ENCODE measurements around the gene MVP.
"Not testable (repeated sequence)": the region's sequence is repeated elsewhere in the genome, so short reads cannot be mapped to it uniquely, and the experiment has no call there.

The MVP gene

DNA sequence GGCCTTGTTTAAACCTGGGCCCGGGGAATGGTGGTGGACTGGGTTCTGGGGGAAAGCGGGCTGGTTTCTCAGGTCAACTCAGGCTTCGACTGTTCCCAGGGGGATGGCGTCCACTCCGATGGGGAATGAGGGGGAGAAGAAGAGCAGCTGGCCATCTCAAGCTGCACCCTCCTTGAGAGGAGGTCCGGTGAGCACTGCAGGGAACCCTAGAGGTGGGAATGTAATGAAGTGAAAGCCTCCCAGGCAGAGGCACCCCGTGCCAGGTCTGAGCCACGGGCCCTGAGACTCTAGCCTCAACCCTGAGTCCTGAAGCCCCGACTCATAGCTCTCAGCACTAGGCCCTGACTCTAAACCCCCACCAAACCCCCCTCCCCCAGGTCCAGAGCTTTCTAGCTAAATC is 43.9 kb downstream of the MVP start:
- no peak overlapping the region for H3K27ac ChIP-seq (ENCODE audit: low read length)
- H3K79me2 ChIP-seq (ENCODE audit: low read length), result peaks cover 10% of the 10 kb centered on the region
- H3K27me3 ChIP-seq (ENCODE audit: low read depth, low read length), result no peaks in the 10 kb centered on the region
- no peak overlapping the region for H2AFZ ChIP-seq (ENCODE audit: low read depth, low read length)
- TF ChIP-seq, protein P1, sequence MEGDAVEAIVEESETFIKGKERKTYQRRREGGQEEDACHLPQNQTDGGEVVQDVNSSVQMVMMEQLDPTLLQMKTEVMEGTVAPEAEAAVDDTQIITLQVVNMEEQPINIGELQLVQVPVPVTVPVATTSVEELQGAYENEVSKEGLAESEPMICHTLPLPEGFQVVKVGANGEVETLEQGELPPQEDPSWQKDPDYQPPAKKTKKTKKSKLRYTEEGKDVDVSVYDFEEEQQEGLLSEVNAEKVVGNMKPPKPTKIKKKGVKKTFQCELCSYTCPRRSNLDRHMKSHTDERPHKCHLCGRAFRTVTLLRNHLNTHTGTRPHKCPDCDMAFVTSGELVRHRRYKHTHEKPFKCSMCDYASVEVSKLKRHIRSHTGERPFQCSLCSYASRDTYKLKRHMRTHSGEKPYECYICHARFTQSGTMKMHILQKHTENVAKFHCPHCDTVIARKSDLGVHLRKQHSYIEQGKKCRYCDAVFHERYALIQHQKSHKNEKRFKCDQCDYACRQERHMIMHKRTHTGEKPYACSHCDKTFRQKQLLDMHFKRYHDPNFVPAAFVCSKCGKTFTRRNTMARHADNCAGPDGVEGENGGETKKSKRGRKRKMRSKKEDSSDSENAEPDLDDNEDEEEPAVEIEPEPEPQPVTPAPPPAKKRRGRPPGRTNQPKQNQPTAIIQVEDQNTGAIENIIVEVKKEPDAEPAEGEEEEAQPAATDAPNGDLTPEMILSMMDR (IDR thresholded peaks at IDR 0.05; ENCODE audit: low read depth, low read length), result no peak
- TF ChIP-seq EZH2phosphoT487 (IDR thresholded peaks at IDR 0.05; ENCODE audit: low read depth), result no peak
- no peaks in the 10 kb centered on the region for H3K36me3 ChIP-seq (replicated peaks; ENCODE audit: low read depth, low read length)
- H3K4me2 ChIP-seq (ENCODE audit: low read length), result peak overlapping the region; percentile 98; the same call in 1 of the 2 replicates
- no peaks in the 10 kb centered on the region for H3K9me3 ChIP-seq (ENCODE audit: insufficient read depth, low read length)
- no peak overlapping the region for H3K9ac ChIP-seq (ENCODE audit: low read length)
- H4K20me1 ChIP-seq (ENCODE audit: insufficient read depth, low read length), result no peaks in the 10 kb centered on the region
- H3K4me3 ChIP-seq (ENCODE audit: low read length), result no peak overlapping the region
- peaks cover 9% of the 10 kb centered on the region for H3K4me1 ChIP-seq (ENCODE audit: low read length)

- no peak overlapping the region for H2AFZ ChIP-seq (ENCODE audit: low read depth, low read length)
- H3K9ac ChIP-seq (ENCODE audit: low read length), result no peak overlapping the region
- H3K79me2 ChIP-seq (ENCODE audit: low read length), result no peaks in the 10 kb centered on the region
- H3K27ac ChIP-seq (ENCODE audit: low read length), result no peak overlapping the region
- no peak overlapping the region for H3K4me3 ChIP-seq (ENCODE audit: low read length)
- no peaks in the 10 kb centered on the region for H4K20me1 ChIP-seq (ENCODE audit: insufficient read depth, low read length)
- H3K9me3 ChIP-seq (ENCODE audit: insufficient read depth, low read length), result no peaks in the 10 kb centered on the region
- TF ChIP-seq EZH2phosphoT487 (IDR thresholded peaks at IDR 0.05; ENCODE audit: low read depth), result no peak
- TF ChIP-seq, protein P1 (IDR thresholded peaks at IDR 0.05; ENCODE audit: low read depth, low read length), result no peak
- no peak overlapping the region for H3K4me2 ChIP-seq (ENCODE audit: low read length)
- peaks cover 3% of the 10 kb centered on the region; the same call in 1 of the 2 replicates for H3K4me1 ChIP-seq (ENCODE audit: low read length)
- H3K36me3 ChIP-seq (replicated peaks; ENCODE audit: low read depth, low read length), result no peaks in the 10 kb centered on the region
- no peaks in the 10 kb centered on the region for H3K27me3 ChIP-seq (ENCODE audit: low read depth, low read length)
Observed at GRCh38 chr16:29868396-29869009, 48.2 kb downstream of the MVP start.

DNA sequence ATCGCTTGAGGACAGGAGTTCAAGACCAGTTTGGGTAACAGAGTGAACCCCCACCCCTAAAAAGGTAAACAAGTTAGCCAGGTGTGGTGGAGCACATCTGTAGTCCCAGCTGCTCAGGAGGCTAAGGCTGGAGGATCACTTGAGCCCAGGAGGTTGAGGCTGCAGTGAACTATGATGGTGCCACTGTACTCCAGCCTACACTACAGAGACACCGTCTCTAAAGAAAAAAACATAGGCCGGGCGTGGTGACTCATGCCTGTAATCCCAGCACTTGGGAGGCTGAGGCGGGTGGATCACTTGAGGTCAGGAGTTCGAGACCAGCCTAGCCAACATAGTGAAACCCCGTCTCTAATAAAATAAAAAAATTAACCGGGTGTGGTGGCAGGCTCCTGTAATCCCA is 48.8 kb downstream of the MVP start:
- not testable (repeated sequence) for H3K4me3 ChIP-seq (ENCODE audit: low read length); H2AFZ ChIP-seq (ENCODE audit: low read depth, low read length); H3K27me3 ChIP-seq (ENCODE audit: low read depth, low read length); H3K27ac ChIP-seq (ENCODE audit: low read length); H3K4me2 ChIP-seq (ENCODE audit: low read length); H3K79me2 ChIP-seq (ENCODE audit: low read length); H3K9me3 ChIP-seq (ENCODE audit: insufficient read depth, low read length); H4K20me1 ChIP-seq (ENCODE audit: insufficient read depth, low read length); H3K4me1 ChIP-seq (ENCODE audit: low read length); H3K36me3 ChIP-seq (replicated peaks; ENCODE audit: low read depth, low read length); H3K9ac ChIP-seq (ENCODE audit: low read length)

GRCh38 chr16:29871822-29872546 is 51.7 kb downstream of the MVP start:
- Histone ChIP-seq H3K4me3 (ENCODE audit: low read length) (no peak overlapping the region), H3K36me3 (replicated peaks; ENCODE audit: low read depth, low read length) (no peaks in the 10 kb centered on the region), H3K27ac (ENCODE audit: low read length) (no peak overlapping the region), H3K9ac (ENCODE audit: low read length) (no peak overlapping the region), H3K4me2 (ENCODE audit: low read length) (no peak overlapping the region), H3K27me3 (ENCODE audit: low read depth, low read length) (no peaks in the 10 kb centered on the region), H3K4me1 (ENCODE audit: low read length) (peaks cover 4% of the 10 kb centered on the region), H3K9me3 (ENCODE audit: insufficient read depth, low read length) (no peaks in the 10 kb centered on the region), H2AFZ (ENCODE audit: low read depth, low read length) (no peak overlapping the region), H3K79me2 (ENCODE audit: low read length) (no peaks in the 10 kb centered on the region), H4K20me1 (ENCODE audit: insufficient read depth, low read length) (no peaks in the 10 kb centered on the region)
- TF ChIP-seq, protein P1 (IDR thresholded peaks at IDR 0.05; ENCODE audit: low read depth, low read length), result no peak
- TF ChIP-seq EZH2phosphoT487 (IDR thresholded peaks at IDR 0.05; ENCODE audit: low read depth), result no peak
